Measurements from ENCODE around the gene HSF5. TPM values are rescaled to one million over a fixed set of nuclear protein-coding genes. Genes with fewer than 3 reads are reported as not detected.

Gene HSF5
- total and polyA plus RNA-seq, 2 of the 13 experiments (the other 11 are each of a cell fraction or from before 2014, with no cell fraction given): not detected

- ATAC-seq (no peak; the same call in 2 of the 3 replicates), DNase-seq (ENCODE audit: low spot score) (no peak), FAIRE-seq (no peak)
- Histone ChIP-seq H3K4me1 (ENCODE audit: insufficient read depth, low read length) (peaks cover 24% of the 10 kb centered on the region), H3K4me2 (ENCODE audit: low read depth, low read length) (no peak overlapping the region), H3K79me2 (ENCODE audit: insufficient read depth, low read length) (no peaks in the 10 kb centered on the region), H3K36me3 (replicated peaks in 1 of 2; ENCODE audit: control insufficient read depth in 1 of 2, insufficient read depth in 2 of 2, low read length in 2 of 2) (peaks cover 48 to 93% of the 10 kb centered on the region in 2 experiments), H3K4me3 (replicated peaks in 1 of 3; ENCODE audit: insufficient read depth in 1 of 3, low read depth in 2 of 3, low read length in 3 of 3) (no peak overlapping the region), H2AFZ (ENCODE audit: low read length) (no peak overlapping the region), H3K27me3 (ENCODE audit: control insufficient read depth in 1 of 2, insufficient read depth in 2 of 2, low read length in 2 of 2) (no peaks in the 10 kb centered on the region), H4K20me1 (ENCODE audit: insufficient read depth, low read length) (no peaks in the 10 kb centered on the region), H3K27ac (ENCODE audit: extremely low read length, insufficient read depth, low read length) (no peak overlapping the region), H3K9me3 (ENCODE audit: low read length) (no peaks in the 10 kb centered on the region), H3K9ac (ENCODE audit: insufficient read depth, low read depth, low read length) (no peak overlapping the region)
- in situ Hi-C loops (cut with HindIII; ENCODE audit: extremely low pct_ligation_motif_present, low pct_unique_long_range_greater_than_20kb) (loop anchor here (10.0 kb wide), 1 partner anchor 60 kb away; no protein-coding TSS in a partner anchor), intact Hi-C loops (cut with micrococcal nuclease; ENCODE audit: unreplicated experiment) (no loop called here)
- no peak for TF ChIP-seq NR3C1 (CRISPR knock-in tag; IDR thresholded peaks at IDR 0.05)
- no peak for TF ChIP-seq ZNF883 (CRISPR knock-in tag; IDR thresholded peaks at IDR 0.05; ENCODE audit: not compliant biosample characterization)
- no peak for TF ChIP-seq IKZF5 (CRISPR knock-in tag; IDR thresholded peaks at IDR 0.05)
- TF ChIP-seq ZNF574 (CRISPR knock-in tag; IDR thresholded peaks at IDR 0.05): no peak
- no peak for TF ChIP-seq ZFP37 (CRISPR knock-in tag; IDR thresholded peaks at IDR 0.05; ENCODE audit: borderline replicate concordance)
- TF ChIP-seq NKX3-1 (CRISPR knock-in tag; IDR thresholded peaks at IDR 0.05): no peak
- no peak for TF ChIP-seq NFE2L1 (CRISPR knock-in tag; IDR thresholded peaks at IDR 0.05; ENCODE audit: borderline replicate concordance)
- TF ChIP-seq SRSF4 (IDR thresholded peaks at IDR 0.05; ENCODE audit: low read depth, low read length, poor library complexity, severe bottlenecking): no peak
- no peak for TF ChIP-seq ZNF232 (CRISPR knock-in tag; IDR thresholded peaks at IDR 0.05; ENCODE audit: borderline replicate concordance)
- TF ChIP-seq SRF (IDR thresholded peaks at IDR 0.05; ENCODE audit: low read depth, low read length): no peak
- no peak for TF ChIP-seq MAF1 (CRISPR knock-in tag; IDR thresholded peaks at IDR 0.05; ENCODE audit: borderline replicate concordance)
- no peak for TF ChIP-seq ZNF775 (CRISPR knock-in tag; IDR thresholded peaks at IDR 0.05; ENCODE audit: borderline replicate concordance)
- no peak for TF ChIP-seq AFF4 (CRISPR knock-in tag; IDR thresholded peaks at IDR 0.05)
- no peak for TF ChIP-seq SP4 (CRISPR knock-in tag; IDR thresholded peaks at IDR 0.05)
- no peak for TF ChIP-seq KDM6A (CRISPR knock-in tag; IDR thresholded peaks at IDR 0.05; ENCODE audit: low read depth)
- no peak for TF ChIP-seq RFX1 (IDR thresholded peaks at IDR 0.05)
- TF ChIP-seq SIX4 (CRISPR knock-in tag; IDR thresholded peaks at IDR 0.05): no peak
- no peak for TF ChIP-seq MXD4 (CRISPR knock-in tag; IDR thresholded peaks at IDR 0.05)
- ChIA-PET CTCF (ENCODE audit: low intra/inter-chr PET ratio, low total read pairs) (no interaction called here), POLR2A (interaction anchor here (3.3 kb wide), 1 partner anchor 10 kb away, joined by 13 read pairs; the partner anchor contains the start of gene MTMR4)
- BruUV-seq (replicated peaks): no TSS peak
- WGBS (ENCODE audit: low lambda C conversion rate): 99% methylated on average over 11 of the region's 11 CpGs
Observed at GRCh38 chr17:58504826-58505351, 16.7 kb upstream of the HSF5 start.

Data from HepG2 (cell line).